GM12872 (cell line): ENCODE measurements around the gene CAMK2G.

Source experiments
- CTCF ChIP-seq: IDR thresholded peaks from 3 replicates; pipeline ENCODE4 v1.5.1; 2011; ENCODE audit warnings: low read depth, mild to moderate bottlenecking, low read length, moderate library complexity; ENCODE audit not compliant: insufficient read depth

The CAMK2G gene

GRCh38 chr10:73879296-73880173 lies 5.2 kb upstream of the CAMK2G start:
- peak; percentile 96 for TF ChIP-seq CTCF

DNA sequence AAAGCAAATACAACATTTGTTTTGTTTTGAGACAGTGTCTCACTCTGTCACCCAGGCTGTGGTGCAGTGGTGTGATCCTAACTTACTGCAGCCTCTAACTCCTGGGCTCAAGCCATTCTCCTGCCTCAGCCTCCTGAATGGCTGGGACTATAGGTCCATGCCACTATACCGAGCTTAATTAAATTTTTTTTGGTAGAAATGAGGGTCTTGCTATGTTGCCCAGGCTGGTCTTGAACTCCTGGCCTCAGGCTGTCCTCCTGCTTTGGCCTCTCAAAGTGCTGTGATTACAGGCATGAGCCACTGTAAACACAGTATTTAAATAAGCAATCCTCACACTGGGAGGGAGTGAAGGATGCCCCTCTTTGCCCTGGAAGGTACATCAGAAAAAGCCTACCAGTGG lies 4.0 kb upstream of the CAMK2G start:
- no peak for TF ChIP-seq CTCF

DNA sequence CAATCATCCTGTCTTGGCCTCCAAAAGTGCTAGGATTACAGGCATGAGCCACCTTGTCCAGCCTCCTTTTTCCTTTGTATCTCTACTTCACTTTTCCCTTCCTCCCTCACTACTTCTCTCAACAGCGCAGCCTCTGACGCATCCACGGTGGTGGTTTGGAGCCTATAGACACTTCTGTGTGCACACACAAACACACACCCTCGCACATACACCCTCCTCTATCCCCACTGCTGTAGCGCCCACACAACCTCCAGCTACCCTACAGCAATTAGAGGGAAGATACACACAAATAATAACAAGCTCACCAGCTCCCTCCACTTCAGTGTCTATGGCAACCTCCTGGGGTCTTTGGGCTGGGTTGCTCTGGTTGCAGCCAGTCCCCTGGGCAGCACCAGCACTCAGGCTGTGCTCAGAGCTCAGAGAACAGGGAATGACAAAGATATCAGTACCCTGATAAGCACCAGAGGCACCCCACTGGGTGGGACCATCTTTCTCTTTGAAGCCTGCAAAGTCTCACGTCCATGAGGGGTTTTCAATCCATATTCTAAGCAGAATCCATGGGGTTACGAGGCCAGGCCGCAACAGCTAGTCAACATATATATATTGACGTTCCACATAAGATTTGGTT lies 3.3 kb upstream of the CAMK2G start:
- no peak for TF ChIP-seq CTCF

GRCh38 chr10:73876971-73877370 lies 2.6 kb upstream of the CAMK2G start:
- TF ChIP-seq CTCF: no peak

- no peak for TF ChIP-seq CTCF
These were observed 2.2 kb upstream of the CAMK2G start for GRCh38 chr10:73876566-73876965.

- TF ChIP-seq CTCF: no peak
These were observed 1.8 kb upstream of the CAMK2G start for GRCh38 chr10:73876157-73876556.

GRCh38 chr10:73875139-73875475 lies 752 bp upstream of the CAMK2G start:
- no peak for TF ChIP-seq CTCF
